GDM1 (cell line): ENCODE results near the gene HES5.
"Not testable (repeated sequence)": the region's sequence is repeated elsewhere in the genome, so short reads cannot be mapped to it uniquely, and the experiment has no call there.

Experiments used
- DNase-seq: peaks from one replicate; lab custom pipeline; 2025; lab: John Stamatoyannopoulos, UW

The HES5 gene, protein sequence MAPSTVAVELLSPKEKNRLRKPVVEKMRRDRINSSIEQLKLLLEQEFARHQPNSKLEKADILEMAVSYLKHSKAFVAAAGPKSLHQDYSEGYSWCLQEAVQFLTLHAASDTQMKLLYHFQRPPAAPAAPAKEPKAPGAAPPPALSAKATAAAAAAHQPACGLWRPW

DNA sequence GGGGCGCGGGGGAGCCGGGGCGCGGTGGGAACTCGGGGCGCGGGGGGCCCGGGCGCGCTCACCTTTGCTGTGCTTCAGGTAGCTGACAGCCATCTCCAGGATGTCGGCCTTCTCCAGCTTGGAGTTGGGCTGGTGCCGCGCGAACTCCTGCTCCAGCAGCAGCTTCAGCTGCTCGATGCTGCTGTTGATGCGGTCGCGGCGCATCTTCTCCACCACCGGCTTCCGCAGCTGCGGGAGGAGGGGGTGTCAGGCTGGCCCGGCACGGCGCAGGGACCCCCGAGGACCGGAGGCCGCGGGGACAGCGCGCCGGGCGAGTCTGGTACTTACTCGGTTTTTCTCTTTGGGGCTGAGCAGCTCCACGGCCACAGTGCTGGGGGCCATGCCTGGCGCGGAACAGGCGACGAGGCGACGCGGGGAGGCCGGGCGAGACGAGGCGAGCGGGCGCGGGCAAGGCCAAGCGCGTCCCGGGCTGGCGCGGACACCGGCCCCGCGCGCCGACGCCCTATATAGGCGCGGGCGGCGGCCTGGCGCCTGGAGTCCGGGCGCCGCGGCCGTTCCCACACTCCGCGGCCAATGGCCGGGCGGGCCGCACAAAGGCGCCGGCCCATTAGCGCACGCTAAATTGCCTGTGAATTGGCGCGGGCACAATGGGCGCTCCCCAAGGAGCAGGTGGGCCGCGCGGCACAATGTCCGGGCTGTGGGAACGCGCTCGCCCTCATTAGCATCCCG, at the start of gene HES5:
Gene HES5 (minus strand): TSS at position 480 of the 729 bp plus-strand sequence. CDS start 99 bp downstream, at position 381.
- no peak for DNase-seq

DNA sequence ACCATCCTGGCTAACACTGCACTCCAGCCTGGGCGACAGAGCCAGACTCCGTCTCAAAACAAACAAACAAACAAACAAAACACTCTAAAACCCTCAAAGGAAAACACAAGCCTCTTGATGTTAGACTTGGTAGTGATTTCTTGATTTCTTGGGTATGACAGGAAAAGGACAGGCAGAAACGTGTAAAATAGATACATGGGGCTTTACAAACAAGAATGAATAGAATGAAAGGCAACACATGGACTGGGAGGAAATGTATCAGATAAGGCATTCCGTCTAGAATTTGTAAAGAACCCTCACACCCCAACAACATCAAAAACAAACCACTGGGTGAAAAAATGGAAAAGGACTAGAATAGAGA, 48.7 kb upstream of the HES5 start:
- no peak for DNase-seq

DNA sequence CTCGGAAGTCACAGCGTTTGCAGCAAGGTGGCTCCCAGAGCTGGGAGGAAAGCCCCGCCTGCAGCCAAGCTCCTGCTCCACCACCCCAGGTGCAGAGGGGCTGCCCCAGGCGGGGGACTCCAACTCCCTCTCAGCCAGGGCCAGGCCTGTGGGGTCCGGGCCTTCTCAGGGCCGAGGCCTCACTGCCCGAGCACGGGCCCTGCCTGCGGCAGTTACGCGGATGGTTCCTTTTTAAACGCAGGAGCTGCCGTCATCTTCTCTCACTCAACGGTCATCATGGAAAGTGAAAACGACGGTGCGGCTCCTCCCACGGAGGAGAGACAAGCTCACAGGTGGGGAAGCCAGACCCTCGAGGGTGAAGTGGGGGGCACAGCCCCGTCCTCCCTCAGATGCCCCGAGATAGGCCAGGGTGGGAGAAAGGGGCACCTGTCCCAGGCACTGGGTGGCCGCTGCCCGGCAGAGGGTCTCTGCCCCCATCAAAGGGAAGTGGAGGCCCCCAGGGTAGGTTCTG, 47.6 kb upstream of the HES5 start:
- not testable (repeated sequence) for DNase-seq

DNA sequence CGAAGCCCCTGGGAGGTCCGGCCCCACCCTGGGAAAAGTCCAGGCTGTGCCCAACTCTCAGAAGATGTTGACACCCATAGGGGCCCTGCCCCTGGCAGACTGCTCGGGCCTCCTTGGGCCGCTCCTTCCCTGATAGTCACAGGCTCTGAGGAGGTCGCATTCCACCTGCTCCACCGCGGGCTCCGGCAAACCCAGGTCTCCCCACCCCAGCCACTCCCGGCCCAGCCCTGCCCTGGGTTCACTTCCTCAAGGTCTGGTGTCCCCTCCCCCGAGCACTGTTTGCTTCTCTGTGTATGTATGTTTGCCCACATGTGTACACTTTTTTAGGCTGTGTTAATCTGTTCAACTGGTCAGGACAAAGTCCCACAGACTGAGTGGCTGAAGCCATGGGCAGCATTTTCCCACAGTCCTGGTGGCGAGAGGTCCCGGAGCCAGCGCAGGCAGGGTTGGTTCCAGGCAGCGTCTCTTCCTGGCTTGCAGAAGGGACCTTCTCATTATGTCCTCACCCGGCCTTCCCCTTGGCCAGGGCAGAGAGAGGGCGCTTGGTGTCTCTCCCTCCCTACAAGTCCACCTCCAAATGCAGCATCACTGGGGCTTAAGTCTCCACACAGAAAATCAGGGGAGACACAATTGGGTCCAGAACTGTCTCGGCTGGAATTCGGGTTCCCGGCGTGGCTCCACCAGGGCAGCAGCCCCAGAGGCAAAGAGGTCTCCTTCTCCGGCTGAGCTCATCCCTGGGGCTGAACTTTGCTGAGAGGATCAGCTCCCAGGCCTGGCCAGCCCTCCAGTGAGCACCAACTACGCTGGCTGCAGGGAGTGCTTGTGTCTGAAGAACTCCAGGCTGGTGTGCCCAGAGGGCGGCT, 46.0 kb upstream of the HES5 start:
- DNase-seq: no peak

DNA sequence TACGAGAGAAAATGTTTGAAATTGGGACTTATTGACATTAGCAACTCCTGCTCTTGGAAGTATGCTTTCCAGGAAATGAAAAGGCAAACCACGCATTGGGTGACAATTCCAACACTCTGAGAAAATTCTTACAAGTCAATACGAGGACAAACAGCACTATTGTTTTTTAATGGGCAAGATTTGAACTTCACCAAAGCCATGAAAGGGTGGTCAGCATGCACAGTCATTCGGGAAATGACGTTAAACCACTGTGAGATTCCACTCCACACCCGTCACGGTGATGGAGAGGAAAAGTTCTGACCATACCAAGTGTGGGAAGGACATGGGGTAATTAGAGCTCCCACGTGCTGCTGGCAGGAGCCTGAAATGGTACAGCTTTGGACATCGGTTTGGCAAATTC, 44.3 kb upstream of the HES5 start:
- no peak for DNase-seq

DNA sequence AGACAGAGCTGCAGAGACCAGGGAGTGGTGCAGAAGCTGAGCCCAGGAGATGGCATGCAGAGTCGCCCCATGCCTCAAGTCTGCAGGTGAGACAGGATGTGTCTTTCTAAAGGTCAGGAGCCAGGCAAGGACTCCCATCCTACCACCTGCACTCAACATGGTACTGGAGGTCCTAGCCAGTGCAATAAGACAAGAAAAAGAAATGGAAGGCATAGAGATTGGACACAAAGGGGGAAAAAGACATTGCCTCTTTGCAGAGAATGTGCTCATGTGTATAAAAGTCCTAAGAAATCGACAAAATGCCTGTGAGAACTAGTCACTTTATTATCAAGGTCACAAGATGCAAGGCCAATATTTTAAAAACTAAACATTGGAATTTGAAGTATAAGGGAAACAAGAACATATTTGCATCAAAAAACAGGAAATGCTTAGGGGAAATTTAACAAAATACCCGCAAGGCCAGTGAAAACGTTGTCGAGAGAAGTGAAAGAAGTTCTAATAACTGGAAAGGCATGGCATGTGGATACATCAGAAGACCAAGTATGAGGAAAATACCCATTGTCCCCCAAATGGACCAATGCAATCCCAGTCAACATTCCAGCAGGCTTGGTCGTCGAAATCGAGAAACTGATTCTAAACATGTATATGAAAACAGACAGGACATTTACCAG, 43.3 kb upstream of the HES5 start:
- no peak for DNase-seq

DNA sequence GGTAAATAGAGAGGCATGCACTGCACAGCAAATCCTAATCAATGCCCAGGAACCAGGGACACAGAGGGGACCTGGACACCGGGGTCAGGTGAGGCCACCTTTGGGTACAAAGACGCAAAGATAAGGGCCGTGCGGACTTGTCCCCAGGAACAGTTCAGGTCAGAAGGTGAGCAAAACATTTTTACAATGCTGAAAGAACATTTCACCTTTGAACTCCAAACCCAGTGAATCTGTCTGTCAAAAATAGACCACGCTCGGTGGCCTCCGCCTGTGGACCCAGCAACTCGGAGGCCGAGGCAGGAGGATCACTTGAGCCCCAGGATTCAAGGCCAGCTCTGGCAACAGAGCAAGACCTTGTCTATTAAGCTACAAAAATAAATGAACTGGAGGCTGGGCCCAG, 41.3 kb upstream of the HES5 start:
- DNase-seq: no peak

DNA sequence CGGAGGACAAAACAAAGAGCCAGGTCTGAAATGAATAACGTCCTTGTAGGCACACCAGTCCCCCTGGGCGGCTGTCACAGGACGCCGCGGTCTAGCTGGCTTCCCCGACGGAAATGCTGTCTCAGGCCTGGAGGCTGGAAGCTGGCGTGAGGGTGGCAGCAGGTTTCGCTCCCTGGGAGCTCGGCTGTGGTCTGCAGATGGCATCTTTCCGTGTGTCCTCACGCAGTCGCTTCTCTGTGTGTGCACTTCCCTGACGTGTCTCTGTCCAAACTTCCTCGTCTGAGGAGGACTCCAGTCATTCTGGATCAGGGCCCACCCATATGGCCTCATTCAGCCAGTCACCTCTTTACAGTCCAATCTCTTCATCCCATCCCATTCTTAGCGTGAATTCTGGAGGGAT, 40.3 kb upstream of the HES5 start:
- no peak for DNase-seq

DNA sequence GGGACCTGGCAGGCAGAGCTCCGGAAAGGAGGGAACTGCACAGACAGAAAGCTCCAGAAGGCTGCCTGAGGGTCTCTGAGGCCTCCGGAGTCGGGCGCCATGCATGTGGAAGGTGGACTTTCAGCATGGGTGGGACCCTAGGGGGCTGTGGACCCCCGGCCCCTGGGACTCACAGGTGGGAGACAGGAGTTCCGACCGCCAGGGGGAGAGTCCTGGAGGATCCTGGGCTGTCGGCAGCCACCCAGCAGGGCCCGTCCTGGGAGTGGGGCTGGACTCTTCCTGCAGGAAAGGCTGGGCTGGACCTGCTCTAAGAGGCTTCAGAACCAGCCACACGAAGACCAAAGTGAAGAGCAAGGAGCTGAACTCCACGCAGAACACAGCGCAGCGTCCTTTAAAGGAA, 39.6 kb upstream of the HES5 start:
- not testable (repeated sequence) for DNase-seq

DNA sequence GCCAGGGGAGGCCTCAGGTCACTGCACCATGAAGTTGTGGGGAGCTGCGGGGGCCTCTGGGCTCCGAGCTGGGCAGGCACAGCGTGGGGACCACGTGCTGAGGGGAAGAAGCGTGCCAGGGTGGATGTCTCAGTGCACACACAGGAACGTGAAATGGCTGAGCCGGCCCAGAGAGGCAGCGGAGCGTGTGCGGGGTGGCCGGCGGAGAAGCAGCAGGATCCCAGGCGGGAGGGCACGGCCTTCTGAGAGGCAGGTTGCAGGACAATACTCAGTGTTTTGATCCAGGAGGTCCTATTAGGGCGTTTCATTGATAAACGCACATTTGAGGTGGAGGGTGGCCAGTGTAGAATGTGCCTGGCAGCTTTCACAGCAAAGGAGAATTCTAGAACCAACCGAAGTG, 39.0 kb upstream of the HES5 start:
- no peak for DNase-seq

DNA sequence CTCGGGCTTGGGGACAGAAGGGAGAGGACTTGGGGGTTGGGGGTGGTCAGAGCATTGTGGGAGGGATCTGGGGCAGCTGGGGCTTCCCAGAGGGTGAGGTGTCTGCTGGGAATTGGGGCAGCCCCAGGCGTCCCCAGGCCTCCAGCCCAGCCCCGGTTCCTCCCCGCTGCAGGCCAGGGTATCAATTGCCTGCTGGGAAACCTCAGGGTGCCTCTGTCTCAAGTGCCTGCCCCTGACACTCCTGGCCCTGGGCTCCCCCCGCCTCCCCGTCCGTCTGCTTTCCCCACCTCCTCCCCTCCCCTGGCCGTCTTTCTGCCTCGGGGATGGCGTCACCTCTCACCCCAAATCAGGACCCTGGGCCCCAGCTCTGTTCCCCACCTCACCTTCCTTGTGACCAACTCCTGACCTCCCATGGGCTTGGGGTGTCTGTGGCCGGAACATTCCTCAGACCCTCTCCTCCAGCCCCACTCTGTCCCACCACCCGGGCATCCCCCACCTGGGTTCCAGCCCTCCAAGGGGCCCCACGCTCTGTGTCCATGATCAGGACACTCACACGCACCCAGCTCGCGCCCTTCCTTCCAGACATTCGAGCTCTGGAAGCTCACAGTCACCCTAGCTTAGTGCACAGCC, 38.2 kb upstream of the HES5 start:
- DNase-seq: not testable (repeated sequence)

DNA sequence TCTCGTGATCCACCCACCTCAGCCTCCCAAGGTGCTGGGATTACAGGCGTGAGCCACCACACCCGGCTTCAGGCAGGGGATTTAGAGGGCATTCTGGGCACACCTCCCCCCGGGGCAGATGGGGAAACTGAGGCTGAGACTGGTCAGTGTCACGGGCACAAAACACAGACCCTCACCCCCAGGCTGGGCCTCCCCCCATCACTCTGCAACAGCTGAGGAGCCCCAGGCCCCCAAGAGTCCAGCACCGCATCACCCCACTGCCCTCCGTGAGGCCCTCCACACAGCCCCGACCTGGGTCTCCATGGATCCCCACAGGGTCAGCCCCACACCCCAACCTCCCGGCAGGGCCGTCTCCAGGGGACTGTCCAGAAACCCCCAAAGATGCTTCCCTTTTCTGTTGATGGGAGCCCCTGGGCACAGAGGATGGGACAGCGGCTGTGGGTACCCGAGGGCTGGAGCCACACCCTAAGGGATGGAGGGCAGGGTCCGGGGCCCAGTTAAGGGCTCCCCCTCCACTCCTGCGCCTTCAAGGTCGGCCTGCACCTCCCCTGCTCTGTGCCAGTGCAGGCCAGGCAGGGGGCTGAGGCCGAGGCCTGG, 37.1 kb upstream of the HES5 start:
- no peak for DNase-seq

DNA sequence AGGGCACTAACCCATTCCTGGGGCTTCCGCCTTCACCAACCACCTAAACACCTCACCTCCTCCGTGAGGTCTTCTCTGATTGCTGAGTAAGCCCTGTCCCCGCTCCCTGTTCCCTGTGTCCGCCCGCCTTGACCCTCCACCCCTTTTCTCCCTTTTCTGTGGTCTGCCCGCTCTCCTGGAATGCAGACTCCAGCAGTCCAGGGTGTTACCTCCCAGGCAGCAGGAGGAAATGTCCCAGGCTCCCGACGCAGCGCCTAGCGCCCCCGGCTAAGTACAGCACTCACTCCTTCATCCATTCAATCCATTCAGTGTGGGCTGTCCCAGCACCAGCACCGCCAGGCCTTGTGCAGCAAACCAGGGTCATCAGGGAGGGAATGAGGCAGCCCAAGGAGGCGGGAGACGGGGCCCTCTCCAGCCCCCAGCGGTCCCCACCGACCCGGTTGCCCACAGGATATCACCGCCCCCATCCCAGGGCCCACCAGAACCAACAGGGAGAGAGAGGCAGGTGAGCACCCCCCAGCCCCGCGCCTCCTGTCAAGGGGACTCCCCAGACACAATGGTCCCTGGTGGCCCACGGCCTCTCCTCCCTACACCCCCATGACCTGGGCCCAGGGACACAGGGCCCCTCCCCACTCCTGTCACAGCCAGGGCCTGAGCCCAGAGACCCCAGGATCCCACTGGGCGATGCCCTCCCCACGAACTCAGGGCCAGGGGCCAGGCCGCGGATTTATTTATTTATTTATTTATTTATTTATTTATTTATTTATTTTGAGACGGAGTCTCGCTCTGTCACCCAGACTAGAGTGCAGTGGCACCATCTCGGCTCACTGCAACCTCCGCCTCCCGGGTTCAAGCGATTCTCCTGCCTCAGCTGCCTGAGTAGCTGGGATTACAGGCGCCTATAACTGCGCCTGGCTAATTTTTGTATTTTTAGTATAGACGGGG, 36.3 kb upstream of the HES5 start:
- no peak for DNase-seq

DNA sequence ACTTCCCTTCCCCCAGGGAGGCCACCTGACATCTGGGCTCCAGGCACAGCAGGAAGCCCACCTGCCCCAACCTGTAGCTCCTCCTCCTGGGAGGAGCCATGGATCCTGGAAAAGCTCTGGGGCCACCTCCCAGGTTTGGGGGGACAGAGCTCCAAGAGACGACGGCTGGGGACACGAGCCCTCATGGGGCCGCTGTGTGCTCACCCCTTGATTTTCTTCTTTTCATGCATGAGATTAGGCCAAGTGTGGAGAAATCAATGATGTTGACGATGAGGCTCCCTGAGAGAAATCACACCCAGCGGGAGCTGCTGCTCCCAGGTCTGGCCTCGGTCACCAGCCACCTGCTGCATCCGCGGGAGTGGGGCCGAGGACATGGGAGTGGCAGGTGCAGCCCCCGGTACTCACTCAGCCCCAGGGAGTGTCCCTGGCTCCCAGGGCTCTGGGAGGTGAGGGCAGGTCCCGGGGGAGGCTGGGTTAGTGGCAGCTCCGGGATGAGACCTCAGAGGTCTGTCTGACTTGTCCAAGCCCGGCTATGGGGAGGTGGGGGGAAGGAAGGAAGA, 34.8 kb upstream of the HES5 start:
- DNase-seq: no peak

DNA sequence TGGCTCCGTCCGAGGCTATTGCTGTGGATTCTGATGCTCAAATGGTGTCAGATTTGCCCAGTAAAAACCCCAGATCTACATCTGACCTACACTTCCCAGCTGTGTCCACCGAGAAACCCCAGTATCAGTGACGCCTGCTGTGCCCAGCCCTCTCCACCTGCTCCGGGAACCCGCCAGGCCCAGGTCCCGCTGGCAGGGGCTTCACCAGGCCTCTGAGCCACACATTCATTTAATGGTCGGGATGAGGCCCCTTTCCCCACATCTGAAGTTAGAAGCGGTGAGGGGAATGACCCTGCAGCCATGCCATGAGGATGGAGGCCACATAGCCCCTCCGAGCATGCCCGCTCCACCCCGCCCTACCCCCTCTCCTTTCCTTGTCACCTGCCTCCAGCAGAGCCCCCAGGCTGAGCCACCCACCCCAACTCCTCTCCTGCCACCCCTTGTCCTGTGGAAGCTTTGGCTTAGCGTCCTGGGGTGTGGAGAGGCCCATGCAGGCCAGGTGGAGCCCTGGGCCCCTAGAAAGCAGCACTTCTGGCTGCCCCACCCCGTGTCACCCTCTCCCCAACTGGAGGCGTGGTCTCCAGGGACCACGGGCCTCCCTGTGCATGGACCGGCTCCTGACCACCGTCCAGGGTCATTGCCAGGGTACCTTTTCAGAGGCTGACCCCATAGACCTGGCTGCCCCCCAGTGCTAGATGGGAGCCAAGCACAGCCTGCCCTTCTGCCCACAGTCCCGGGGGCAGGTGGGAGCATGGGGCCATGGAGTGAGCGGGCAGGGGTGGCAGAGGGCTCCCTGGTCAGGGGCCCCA, 34.1 kb upstream of the HES5 start:
- no peak for DNase-seq

DNA sequence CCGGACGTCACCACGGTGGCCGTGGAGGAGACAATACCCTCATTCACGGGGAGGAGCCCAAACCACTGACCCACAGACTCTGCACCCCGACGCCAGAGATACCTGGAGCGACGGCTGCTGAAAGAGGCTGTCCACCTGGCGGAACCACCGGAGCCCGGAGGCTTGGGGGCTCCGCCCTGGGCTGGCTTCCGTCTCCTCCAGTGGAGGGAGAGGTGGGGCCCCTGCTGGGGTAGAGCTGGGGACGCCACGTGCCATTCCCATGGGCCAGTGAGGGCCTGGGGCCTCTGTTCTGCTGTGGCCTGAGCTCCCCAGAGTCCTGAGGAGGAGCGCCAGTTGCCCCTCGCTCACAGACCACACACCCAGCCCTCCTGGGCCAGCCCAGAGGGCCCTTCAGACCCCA, 33.1 kb upstream of the HES5 start:
- DNase-seq: no peak

DNA sequence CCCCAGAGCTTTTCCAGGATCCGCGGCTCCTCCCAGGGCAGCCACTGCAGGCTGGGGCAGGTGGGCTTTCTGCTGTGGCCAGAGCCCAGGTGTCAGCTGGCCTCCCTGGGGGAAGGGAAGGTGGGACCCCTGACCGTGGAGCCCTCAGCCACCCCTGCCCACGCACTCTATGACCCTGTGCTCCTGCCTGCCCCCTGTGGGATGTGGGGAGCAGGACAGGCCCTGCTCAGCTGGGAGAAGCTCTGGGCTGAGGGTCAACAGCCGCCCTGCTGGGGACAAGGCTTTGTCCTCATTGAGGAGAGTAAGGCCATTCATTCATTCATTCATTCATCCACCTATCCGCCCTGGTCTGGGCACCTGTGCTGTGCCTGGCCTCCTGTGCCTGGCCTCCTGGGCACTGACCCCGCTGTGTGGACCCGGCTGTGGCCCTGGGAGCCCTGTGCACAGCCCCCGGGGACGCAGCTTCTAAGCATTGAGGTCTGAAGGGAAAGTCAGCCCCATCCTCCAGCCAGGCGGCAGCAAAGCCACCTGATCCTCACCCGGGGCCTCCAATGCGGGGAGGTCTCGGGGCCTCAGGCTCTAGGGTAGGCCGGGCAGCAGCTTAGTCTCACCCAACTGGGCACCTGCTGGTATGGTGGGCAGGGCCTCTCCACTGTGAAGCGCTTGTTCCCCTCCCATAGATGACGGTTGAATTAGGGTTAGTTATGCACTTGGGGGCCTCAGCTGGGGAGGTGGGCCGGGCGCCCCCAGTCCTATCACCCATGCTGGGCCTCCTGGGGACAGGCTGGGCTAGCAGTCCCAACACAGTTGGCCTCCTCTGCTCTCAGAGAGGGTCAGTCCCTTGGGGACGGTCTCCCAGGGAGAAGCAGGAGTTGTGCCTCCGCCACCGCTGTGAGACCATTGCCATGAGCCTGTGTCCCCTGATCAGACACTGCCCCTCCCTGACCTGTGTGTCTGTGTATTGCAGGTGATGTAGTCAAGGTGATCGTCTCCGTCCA, 32.1 kb upstream of the HES5 start:
- DNase-seq: no peak

DNA sequence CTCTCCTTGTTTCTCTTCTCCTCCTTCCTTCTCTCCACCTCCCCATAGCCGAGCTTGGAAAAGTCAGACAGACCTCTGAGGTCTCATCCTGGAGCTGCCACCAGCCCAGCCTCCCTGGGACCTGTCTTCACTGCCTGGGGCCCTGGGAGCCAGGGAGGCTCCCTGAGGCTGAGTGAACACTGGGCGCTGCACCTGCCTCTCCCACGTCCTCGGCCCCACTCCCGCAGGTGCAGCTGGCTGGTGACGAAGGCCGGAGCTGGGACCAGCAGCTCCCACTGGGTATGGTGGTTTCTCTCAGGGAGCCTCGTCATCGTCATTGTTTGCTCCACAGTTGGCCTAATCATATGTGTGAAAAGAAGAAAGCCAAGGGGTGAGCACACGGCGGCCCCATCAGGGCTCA, 31.4 kb upstream of the HES5 start:
- DNase-seq: no peak
